H1 (cell line): ENCODE measurements around the gene NOX5. TPM values are rescaled to one million over a fixed set of nuclear protein-coding genes. Genes with fewer than 3 reads are reported as not detected.

Experiments
- CTCF ChIA-PET: fragments of 300-600 bp; sonication (Branson Sonifier 250); formaldehyde crosslinking; loops from one replicate; lab custom pipeline; 2021; ENCODE audit not compliant: partially characterized antibody; lab: Charles Lee
- POLR2A ChIA-PET: fragments of 300-600 bp; sonication (Branson Sonifier 250); formaldehyde crosslinking; loops from one replicate; lab custom pipeline; 2021; ENCODE audit warnings: inconsistent platforms; ENCODE audit not compliant: partially characterized antibody; lab: Charles Lee
- DNase-seq, 2 experiments: peaks; one replicate each; pipeline versions ENCODE4 v3.0.0 to v3.0.0-alpha.2; 2010 to 2022; ENCODE audit warnings: low spot score in 2 of 2, low read depth in 1 of 2, mixed read lengths in 1 of 2
- FAIRE-seq: peaks from 2 replicates; lab custom pipeline; 2011; peaks lifted over from hg19 to GRCh38; lab: Jason Lieb, UNC
- H2AFZ ChIP-seq: 2 replicates; pipeline ENCODE4 v1.8.1; 2012; ENCODE audit warnings: low read length, inconsistent platforms
- H2AK5ac ChIP-seq: 2 replicates; pipeline ENCODE4 v1.6.1; 2013; ENCODE audit warnings: low read depth, low read length
- H2BK120ac ChIP-seq: replicated peaks from 2 replicates; pipeline ENCODE3; 2013; ENCODE audit warnings: low read depth, low read length, inconsistent platforms
- H2BK12ac ChIP-seq: 2 replicates; pipeline ENCODE4 v1.6.1; 2013; ENCODE audit warnings: low read depth, low read length
- H2BK15ac ChIP-seq: 2 replicates; pipeline ENCODE4 v1.6.1; 2013; ENCODE audit warnings: low read length
- H2BK20ac ChIP-seq: 2 replicates; pipeline ENCODE4 v1.6.1; 2013; ENCODE audit warnings: low read length
- H2BK5ac ChIP-seq: 2 replicates; pipeline ENCODE4 v1.6.1; 2013; ENCODE audit warnings: low read depth, low read length
- H3K14ac ChIP-seq: 2 replicates; pipeline ENCODE4 v1.6.1; 2013; ENCODE audit warnings: inconsistent platforms; ENCODE audit not compliant: insufficient read length
- H3K18ac ChIP-seq: 2 replicates; pipeline ENCODE4 v1.6.1; 2013; ENCODE audit warnings: low read length; ENCODE audit errors: extremely low read depth
- H3K23ac ChIP-seq: 2 replicates; pipeline ENCODE4 v1.6.1; 2013; ENCODE audit warnings: inconsistent platforms; ENCODE audit not compliant: insufficient read length
- H3K23me2 ChIP-seq: 2 replicates; pipeline ENCODE4 v1.6.1; 2013; ENCODE audit warnings: low read depth, low read length
- H3K27ac ChIP-seq: 2 replicates; pipeline ENCODE4 v1.6.1; 2011; ENCODE audit warnings: low read depth, low read length, inconsistent platforms
- H3K27me3 ChIP-seq, 4 experiments: replicated peaks in 1 of 4; 1 replicate in 1 of 4; 2 replicates in 3 of 4; pipeline versions ENCODE4 v1.6.1 to v1.8.1; 2011 to 2013; ENCODE audit warnings: low read length in 3 of 4, mild to moderate bottlenecking in 3 of 4, inconsistent platforms in 2 of 4, mixed read lengths in 2 of 4, moderate library complexity in 1 of 4; ENCODE audit not compliant: control insufficient read depth in 3 of 4, insufficient read depth in 3 of 4; ENCODE audit errors: extremely low read depth in 1 of 4
- H3K36me3 ChIP-seq, 4 experiments: 2 replicates each; pipeline versions ENCODE4 v1.6.1 to v1.8.1; 2011 to 2013; ENCODE audit warnings: mild to moderate bottlenecking in 4 of 4, low read length in 3 of 4, moderate library complexity in 2 of 4, control low read depth in 1 of 4, inconsistent platforms in 1 of 4; ENCODE audit not compliant: insufficient read depth in 4 of 4, control insufficient read depth in 2 of 4
- H3K4ac ChIP-seq: replicated peaks from 2 replicates; pipeline ENCODE3; 2013; ENCODE audit warnings: low read length, low read depth, mixed read lengths, inconsistent platforms; ENCODE audit not compliant: insufficient read length
- H3K4me1 ChIP-seq, 4 experiments: replicated peaks in 1 of 4; 1 replicate in 1 of 4; 2 replicates in 3 of 4; pipeline versions ENCODE4 v1.6.1 to v1.8.1; 2011 to 2013; ENCODE audit warnings: low read length in 3 of 4, inconsistent platforms in 2 of 4, mixed read lengths in 1 of 4; ENCODE audit not compliant: insufficient read depth in 4 of 4, control insufficient read depth in 3 of 4
- H3K4me2 ChIP-seq, 2 experiments: 2 replicates each; pipeline versions ENCODE4 v1.6.1 to v1.8.1; 2011 to 2013; ENCODE audit warnings: low read depth in 2 of 2, low read length in 2 of 2, control low read depth in 1 of 2, inconsistent platforms in 1 of 2, mild to moderate bottlenecking in 1 of 2; ENCODE audit not compliant: insufficient read depth in 1 of 2
- H3K4me3 ChIP-seq, 4 experiments: fragments of 200-600, 300-600 bp in 1 of 4; sonication (generic), shearing (Covaris generic), sonication (Bioruptor Twin) in 1 of 4; 2 replicates each; pipeline versions ENCODE4 v1.5.1 to v1.8.1; 2011 to 2016; ENCODE audit warnings: low read length in 4 of 4, low read depth in 3 of 4, control low read depth in 2 of 4, inconsistent platforms in 2 of 4, mild to moderate bottlenecking in 2 of 4, mixed read lengths in 1 of 4, moderate library complexity in 1 of 4; ENCODE audit not compliant: insufficient read depth in 2 of 4; ENCODE audit errors: extremely low read depth in 1 of 4
- H3K56ac ChIP-seq: replicated peaks from 2 replicates; pipeline ENCODE3; 2013; ENCODE audit warnings: low read depth, mild to moderate bottlenecking, mixed read lengths, low read length, inconsistent platforms; ENCODE audit not compliant: insufficient read length
- H3K79me1 ChIP-seq: 2 replicates; pipeline ENCODE4 v1.6.1; 2013; ENCODE audit warnings: low read depth, low read length, control low read depth
- H3K79me2 ChIP-seq, 2 experiments: 2 replicates each; pipeline versions ENCODE4 v1.6.1 to v1.8.1; 2012 to 2013; ENCODE audit warnings: low read length in 2 of 2, mild to moderate bottlenecking in 2 of 2, inconsistent platforms in 1 of 2; ENCODE audit not compliant: insufficient read depth in 2 of 2, control insufficient read depth in 1 of 2
- H3K9ac ChIP-seq, 4 experiments: replicated peaks in 1 of 4; 1 replicate in 1 of 4; 2 replicates in 3 of 4; pipeline versions ENCODE4 v1.6.1 to v1.8.1; 2011 to 2013; ENCODE audit warnings: low read depth in 3 of 4, low read length in 3 of 4, control low read depth in 2 of 4, mild to moderate bottlenecking in 2 of 4, moderate library complexity in 2 of 4, inconsistent platforms in 1 of 4; ENCODE audit errors: extremely low read depth in 1 of 4
- H3K9me3 ChIP-seq, 2 experiments: 2 replicates each; pipeline versions ENCODE4 v1.6.1 to v1.8.1; 2012 to 2013; ENCODE audit warnings: mild to moderate bottlenecking in 2 of 2, moderate library complexity in 2 of 2, control low read depth in 1 of 2, inconsistent platforms in 1 of 2, low read depth in 1 of 2, low read length in 1 of 2, mixed read lengths in 1 of 2; ENCODE audit not compliant: insufficient read depth in 2 of 2
- H4K20me1 ChIP-seq, 2 experiments: replicated peaks in 1 of 2; 2 replicates each; pipeline versions ENCODE3 to v1.8.1; 2011 to 2013; ENCODE audit warnings: inconsistent platforms in 2 of 2, low read length in 2 of 2, mild to moderate bottlenecking in 1 of 2; ENCODE audit not compliant: insufficient read depth in 2 of 2, control insufficient read depth in 1 of 2
- H4K5ac ChIP-seq: 2 replicates; pipeline ENCODE4 v1.6.1; 2013; ENCODE audit warnings: low read length, low read depth, mixed read lengths, inconsistent platforms; ENCODE audit not compliant: insufficient read length
- H4K8ac ChIP-seq: 2 replicates; pipeline ENCODE4 v1.8.0; 2013; ENCODE audit warnings: mild to moderate bottlenecking, moderate library complexity, low read length, inconsistent platforms; ENCODE audit not compliant: insufficient read depth; ENCODE audit errors: extremely low read depth
- H4K91ac ChIP-seq: replicated peaks from 2 replicates; pipeline ENCODE3; 2013; ENCODE audit warnings: low read length, mixed read lengths, inconsistent platforms; ENCODE audit not compliant: insufficient read length
- ASH2L ChIP-seq: fragments of 200-600, 300-600 bp; sonication (generic); IDR thresholded peaks from one replicate; pipeline ENCODE4 v1.7.1; 2017; ENCODE audit warnings: low read length
- CBX5 ChIP-seq: fragments of 300-800, 300-1000 bp; sonication (generic); IDR thresholded peaks from 2 replicates; pipeline ENCODE4 v1.7.1; 2016; ENCODE audit warnings: antibody characterized with exemption, low read length, low read depth
- GTF2F1 ChIP-seq: IDR thresholded peaks from 2 replicates; pipeline ENCODE4 v1.6.1; 2012; ENCODE audit warnings: low read depth, low read length, improper control_type of control experiment, borderline replicate concordance
- HDAC6 ChIP-seq: IDR thresholded peaks from one replicate; pipeline ENCODE4 v1.7.1; 2012; ENCODE audit warnings: low read depth, mild to moderate bottlenecking, inconsistent platforms, low read length, moderate library complexity
- JUN ChIP-seq: IDR thresholded peaks from 2 replicates; pipeline ENCODE4 v1.6.1; 2011; ENCODE audit warnings: low read depth, mild to moderate bottlenecking, improper control_type of control experiment, low read length
- SIX5 ChIP-seq: IDR thresholded peaks from 2 replicates; pipeline ENCODE4 v1.6.1; 2011; ENCODE audit warnings: mild to moderate bottlenecking, low read depth, low read length
- SP2 ChIP-seq: IDR thresholded peaks from 2 replicates; pipeline ENCODE4 v1.6.1; 2012; ENCODE audit warnings: mild to moderate bottlenecking, low read length, inconsistent platforms
- TAF1 ChIP-seq: IDR thresholded peaks from 2 replicates; pipeline ENCODE4 v1.6.1; 2011; ENCODE audit warnings: mild to moderate bottlenecking, low read depth, low read length
- TCF12 ChIP-seq: IDR thresholded peaks from 2 replicates; pipeline ENCODE4 v1.6.1; 2011; ENCODE audit warnings: low read depth, mild to moderate bottlenecking, low read length
- WGBS, 2 experiments: shearing (Covaris generic) in 1 of 2; methylation state at CpG; one replicate each; pipeline versions ENCODE4 v1.1.6 to v1.1.7; 2013 to 2015; ENCODE audit warnings: low lambda C conversion rate in 2 of 2, mixed read lengths in 2 of 2, inconsistent platforms in 1 of 2, low coverage in 1 of 2, missing lambda C conversion rate in 1 of 2; ENCODE audit not compliant: insufficient replicate concordance in 2 of 2, insufficient coverage in 1 of 2, insufficient read length in 1 of 2; ENCODE audit errors: extremely low coverage in 1 of 2, missing lambda C conversion rate in 1 of 2; 5-methylcytosine and 5-hydroxymethylcytosine counted together
- polyA plus RNA-seq, 7 experiments: library from polyadenylated mRNA; depleted of rRNA in 3 of 7; stranded (reverse) in 5 of 7; unstranded in 2 of 7; fragments of >200 nt in 5 of 7; fragments of 200-250 nt in 2 of 7; gene quantifications; 1 replicate in 5 of 7; 2 replicates in 1 of 7; 4 replicates in 1 of 7; pipeline versions ENCODE4 v1.2.1 to v1.2.3, GENCODE V29; 2011 to 2013; ENCODE audit warnings: missing spikeins in 2 of 7, mixed read lengths in 2 of 7
- total RNA-seq: library from RNA; stranded (reverse); fragmentation: NEBNext Ultra II Directional; extraction: Animal tissue kit (Norgen Biotek cat#: 25700); gene quantifications from 2 replicates; pipeline ENCODE4 v1.2.1, GENCODE V29; 2021
- TF ChIP-seq, protein P1 (sequence below): IDR thresholded peaks from 2 replicates; pipeline ENCODE4 v1.6.1; 2011; ENCODE audit warnings: low read depth, mild to moderate bottlenecking, low read length; ENCODE audit not compliant: insufficient read depth
- TF ChIP-seq, protein P2 (sequence below): IDR thresholded peaks from 2 replicates; pipeline ENCODE4 v1.6.1; 2012; ENCODE audit warnings: low read length, inconsistent platforms

The NOX5 gene
- total and polyA plus RNA-seq, 2 of the 8 experiments (the other 6 are each of a cell fraction or from before 2014, with no cell fraction given), result under 0.01 TPM; not detected in 1

DNA sequence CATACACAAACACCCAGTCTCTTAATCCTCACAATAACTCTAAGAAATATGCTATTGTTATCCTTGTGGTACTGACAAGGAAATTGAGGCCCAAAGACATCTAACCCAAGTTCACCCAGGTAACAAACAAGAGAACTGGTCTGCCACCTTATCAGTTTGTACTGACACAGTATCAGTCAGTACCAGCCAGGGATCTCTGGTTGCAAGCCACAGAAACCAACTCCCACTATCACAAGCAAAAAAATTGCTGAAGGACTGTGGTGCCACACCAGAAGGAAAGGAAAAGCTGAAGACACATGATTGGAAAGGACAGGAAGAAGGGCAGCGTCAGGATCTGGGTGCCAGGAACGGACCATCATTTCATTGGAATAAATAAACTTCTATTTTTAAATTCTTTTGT lies 82.1 kb downstream of the NOX5 start:
- H3K4me3 ChIP-seq, result no peak overlapping the region
- no peak overlapping the region; the same call in 1 of the 2 replicates for H2BK5ac ChIP-seq
- H3K79me2 ChIP-seq, result no peaks in the 10 kb centered on the region
- 100% methylated on average over 2 of the region's 2 CpGs; no CpG with 5 or more reads in 1 of the 2 experiments for WGBS, 2 experiments
- peaks cover 7 to 29% (median 16%) of the 10 kb centered on the region in 4 experiments for H3K4me1 ChIP-seq
- FAIRE-seq, result no peak
- H3K9ac ChIP-seq, result no peak overlapping the region
- H2BK120ac ChIP-seq, result peak overlapping the region; percentile 28
- no peaks in the 10 kb centered on the region for H3K9me3 ChIP-seq
- no peak overlapping the region for H3K4me2 ChIP-seq
- no peak for DNase-seq
- H2BK20ac ChIP-seq, result no peak overlapping the region
- no peaks in the 10 kb centered on the region; a peak in 1 of 7 replicates for H3K27me3 ChIP-seq
- H3K18ac ChIP-seq, result no peak overlapping the region
- H2AFZ ChIP-seq, result no peak overlapping the region
- CTCF ChIA-PET, result interaction anchor here (0.7 to 1.2 kb wide), 3 partner anchors 8 to 129 kb away, joined by 3 to 4 read pairs (median 4); no protein-coding TSS in a partner anchor
- no peak overlapping the region; the same call in 1 of the 2 replicates for H2BK12ac ChIP-seq
- no peak overlapping the region for H2BK15ac ChIP-seq
- no peak overlapping the region for H2AK5ac ChIP-seq
- POLR2A ChIA-PET, result interaction anchor here (1.0 to 1.5 kb wide), 4 partner anchors 10 to 22 kb away, joined by 3 to 5 read pairs (median 4); no protein-coding TSS in a partner anchor
- no peaks in the 10 kb centered on the region for H3K79me1 ChIP-seq
- no peak overlapping the region for H3K27ac ChIP-seq
- H3K23ac ChIP-seq, result no peak overlapping the region
- no peaks in the 10 kb centered on the region for H4K20me1 ChIP-seq
- no peak overlapping the region for H4K5ac ChIP-seq
- no peak for TF ChIP-seq SP2
- TF ChIP-seq, protein P1, sequence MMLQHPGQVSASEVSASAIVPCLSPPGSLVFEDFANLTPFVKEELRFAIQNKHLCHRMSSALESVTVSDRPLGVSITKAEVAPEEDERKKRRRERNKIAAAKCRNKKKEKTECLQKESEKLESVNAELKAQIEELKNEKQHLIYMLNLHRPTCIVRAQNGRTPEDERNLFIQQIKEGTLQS, result no peak
- no peak for TF ChIP-seq GTF2F1
- TF ChIP-seq JUN, result no peak
- TF ChIP-seq HDAC6, result no peak
- TF ChIP-seq CBX5, result no peak
- TF ChIP-seq TAF1, result no peak
- no peak for TF ChIP-seq TCF12
- TF ChIP-seq, protein P2, sequence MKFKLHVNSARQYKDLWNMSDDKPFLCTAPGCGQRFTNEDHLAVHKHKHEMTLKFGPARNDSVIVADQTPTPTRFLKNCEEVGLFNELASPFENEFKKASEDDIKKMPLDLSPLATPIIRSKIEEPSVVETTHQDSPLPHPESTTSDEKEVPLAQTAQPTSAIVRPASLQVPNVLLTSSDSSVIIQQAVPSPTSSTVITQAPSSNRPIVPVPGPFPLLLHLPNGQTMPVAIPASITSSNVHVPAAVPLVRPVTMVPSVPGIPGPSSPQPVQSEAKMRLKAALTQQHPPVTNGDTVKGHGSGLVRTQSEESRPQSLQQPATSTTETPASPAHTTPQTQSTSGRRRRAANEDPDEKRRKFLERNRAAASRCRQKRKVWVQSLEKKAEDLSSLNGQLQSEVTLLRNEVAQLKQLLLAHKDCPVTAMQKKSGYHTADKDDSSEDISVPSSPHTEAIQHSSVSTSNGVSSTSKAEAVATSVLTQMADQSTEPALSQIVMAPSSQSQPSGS, result no peak
- no peak for TF ChIP-seq SIX5
- no peak for TF ChIP-seq ASH2L
- no peaks in the 10 kb centered on the region for H3K36me3 ChIP-seq
- no peaks in the 10 kb centered on the region for H3K23me2 ChIP-seq
- no peak overlapping the region for H4K8ac ChIP-seq
- no peak overlapping the region for H3K4ac ChIP-seq
- H3K14ac ChIP-seq, result no peak overlapping the region
- H3K56ac ChIP-seq, result no peak overlapping the region
- no peak overlapping the region for H4K91ac ChIP-seq
